GM18505 (cell line): Measurements from ENCODE around the gene E2F4.
A peak's percentile ranks its signal among the peaks of the same experiment; 100 is the strongest.

ENCODE experiments used
- ATAC-seq: cut with Tn5 transposase; IDR thresholded peaks from one replicate; pipeline ENCODE4 v1.9.1; 2021; ENCODE audit not compliant: unreplicated experiment
- POLR2A ChIP-seq: IDR thresholded peaks from 4 replicates; pipeline ENCODE4 v1.6.1; 2011; ENCODE audit warnings: borderline replicate concordance; ENCODE audit not compliant: insufficient read depth, insufficient read length; ENCODE audit errors: extremely low read depth

E2F4 gene

GRCh38 chr16:67229906-67230808 is 38.2 kb downstream of the E2F4 start:
- no peak for ATAC-seq
- peak; percentile 4 for TF ChIP-seq POLR2A

GRCh38 chr16:67230809-67231660 is 39.1 kb downstream of the E2F4 start:
- ATAC-seq: no peak
- no peak for TF ChIP-seq POLR2A

- ATAC-seq: no peak
- TF ChIP-seq POLR2A: no peak
Observed at GRCh38 chr16:67233596-67233995, 41.6 kb downstream of the E2F4 start.

- TF ChIP-seq POLR2A: peak; percentile 4
- no peak for ATAC-seq
Observed at GRCh38 chr16:67234180-67234597, 42.2 kb downstream of the E2F4 start.

- peak; percentile 22 for TF ChIP-seq POLR2A
- ATAC-seq: no peak
Observed at GRCh38 chr16:67235816-67236562, 44.0 kb downstream of the E2F4 start.

- no peak for ATAC-seq
- TF ChIP-seq POLR2A: no peak
Observed at GRCh38 chr16:67236563-67237395, 44.8 kb downstream of the E2F4 start.

- no peak for ATAC-seq
- no peak for TF ChIP-seq POLR2A
Observed at GRCh38 chr16:67237396-67238277, 45.7 kb downstream of the E2F4 start.

- TF ChIP-seq POLR2A: no peak
- ATAC-seq: no peak
Observed at GRCh38 chr16:67238278-67238575, 46.3 kb downstream of the E2F4 start.

GRCh38 chr16:67238806-67239470 is 47.0 kb downstream of the E2F4 start:
- no peak for TF ChIP-seq POLR2A
- ATAC-seq: no peak

- no peak for TF ChIP-seq POLR2A
- no peak for ATAC-seq
Observed at GRCh38 chr16:67240506-67240905, 48.6 kb downstream of the E2F4 start.

GRCh38 chr16:67241008-67241900 is 49.3 kb downstream of the E2F4 start:
- no peak for ATAC-seq
- TF ChIP-seq POLR2A: no peak
